ENCODE data around the gene AP2B1. TPM values are rescaled to one million over a fixed set of nuclear protein-coding genes. Genes with fewer than 3 reads are reported as not detected.
A peak's percentile ranks its signal among the peaks of the same experiment; 100 is the strongest.

Gene AP2B1
- total RNA-seq, 1 experiment from 2014 or later: 195 TPM

GRCh38 chr17:35764123-35764991 lies 177.2 kb downstream of the AP2B1 start (continued):
- TF ChIP-seq USF1 (CRISPR knock-in tag; IDR thresholded peaks at IDR 0.05): peak; percentile 58
- TF ChIP-seq SMAD3 (CRISPR knock-in tag; IDR thresholded peaks at IDR 0.05; ENCODE audit: borderline replicate concordance): peak; percentile 72; the same call in 1 of the 2 replicates
- no peak for TF ChIP-seq JUN (CRISPR knock-in tag; IDR thresholded peaks at IDR 0.05)
- TF ChIP-seq ATF1 (CRISPR knock-in tag; IDR thresholded peaks at IDR 0.05): no peak
- TF ChIP-seq NFE2L1 (CRISPR knock-in tag; IDR thresholded peaks at IDR 0.05): peak; percentile 66; the same call in 1 of the 2 replicates
- TF ChIP-seq E2F5 (CRISPR knock-in tag; IDR thresholded peaks at IDR 0.05): peak; percentile 78
- TF ChIP-seq E2F4 (CRISPR knock-in tag; IDR thresholded peaks at IDR 0.05; ENCODE audit: borderline replicate concordance, low read depth): peak; percentile 61; the same call in 1 of the 2 replicates
- TF ChIP-seq ZNF425 (CRISPR knock-in tag; conservative IDR thresholded peaks at IDR 0.05): no peak
- TF ChIP-seq AFF4 (CRISPR knock-in tag; IDR thresholded peaks at IDR 0.05; ENCODE audit: borderline replicate concordance): no peak
- TF ChIP-seq CDX4 (CRISPR knock-in tag; IDR thresholded peaks at IDR 0.05; ENCODE audit: borderline replicate concordance): no peak
- TF ChIP-seq RORB (CRISPR knock-in tag; IDR thresholded peaks at IDR 0.05): no peak
- no peak for TF ChIP-seq ZSCAN18 (CRISPR knock-in tag; IDR thresholded peaks at IDR 0.05)
- TF ChIP-seq RELA (CRISPR knock-in tag; IDR thresholded peaks at IDR 0.05; ENCODE audit: borderline replicate concordance): no peak
- TF ChIP-seq SOX15 (CRISPR knock-in tag; IDR thresholded peaks at IDR 0.05): no peak
- TF ChIP-seq IRF2 (CRISPR knock-in tag; IDR thresholded peaks at IDR 0.05; ENCODE audit: borderline replicate concordance, low read depth): no peak
- no peak; the same call in 1 of the 2 replicates for TF ChIP-seq ERG (CRISPR knock-in tag; IDR thresholded peaks at IDR 0.05)
- TF ChIP-seq NR1H2 (CRISPR knock-in tag; IDR thresholded peaks at IDR 0.05): no peak
- no peak for TF ChIP-seq ATF6 (CRISPR knock-in tag; IDR thresholded peaks at IDR 0.05)
- no peak for TF ChIP-seq EMX1 (CRISPR knock-in tag; IDR thresholded peaks at IDR 0.05)
- no peak for TF ChIP-seq KAT7 (CRISPR knock-in tag; IDR thresholded peaks at IDR 0.05; ENCODE audit: borderline replicate concordance)
- no peak for TF ChIP-seq NR3C1 (CRISPR knock-in tag; conservative IDR thresholded peaks at IDR 0.05; ENCODE audit: low read depth)
- TF ChIP-seq ZMAT4 (CRISPR knock-in tag; IDR thresholded peaks at IDR 0.05): no peak
